HG03280 (cell line): ENCODE measurements around the gene GALK2.
"Not testable (repeated sequence)": the region's sequence is repeated elsewhere in the genome, so short reads cannot be mapped to it uniquely, and the experiment has no call there.

ENCODE experiments used
- ATAC-seq: cut with Tn5 transposase; IDR thresholded peaks from one replicate; pipeline ENCODE4 v1.9.1; 2021; ENCODE audit warnings: mild to moderate bottlenecking, moderate library complexity; ENCODE audit not compliant: unreplicated experiment

The GALK2 gene

GRCh38 chr15:49215768-49216739 is 46.0 kb downstream of the GALK2 start:
- ATAC-seq: peak; percentile 98

- ATAC-seq: no peak
These were observed 53.7 kb downstream of the GALK2 start for GRCh38 chr15:49223536-49224274.

- ATAC-seq: no peak
These were observed 55.7 kb downstream of the GALK2 start for GRCh38 chr15:49225572-49226281.

GRCh38 chr15:49227602-49228001 is 57.6 kb downstream of the GALK2 start:
- ATAC-seq: no peak

GRCh38 chr15:49229922-49230321 is 59.9 kb downstream of the GALK2 start:
- ATAC-seq: no peak

- no peak for ATAC-seq
These were observed 62.3 kb downstream of the GALK2 start for GRCh38 chr15:49232236-49232806.

GRCh38 chr15:49235446-49236124 is 65.5 kb downstream of the GALK2 start:
- ATAC-seq: peak; percentile 84

GRCh38 chr15:49236869-49237268 is 66.8 kb downstream of the GALK2 start:
- ATAC-seq: no peak

GRCh38 chr15:49238342-49238741 is 68.3 kb downstream of the GALK2 start:
- ATAC-seq: no peak

GRCh38 chr15:49239105-49239504 is 69.1 kb downstream of the GALK2 start:
- no peak for ATAC-seq

- no peak for ATAC-seq
These were observed 72.8 kb downstream of the GALK2 start for GRCh38 chr15:49242820-49243219.

- no peak for ATAC-seq
These were observed 77.6 kb downstream of the GALK2 start for GRCh38 chr15:49247556-49248110.

- no peak for ATAC-seq
These were observed 78.2 kb downstream of the GALK2 start for GRCh38 chr15:49248291-49248690.

- ATAC-seq: no peak
These were observed 86.1 kb downstream of the GALK2 start for GRCh38 chr15:49255966-49256759.

GRCh38 chr15:49265117-49265516 is 95.1 kb downstream of the GALK2 start:
- ATAC-seq: not testable (repeated sequence)

- ATAC-seq: no peak
These were observed 95.9 kb downstream of the GALK2 start for GRCh38 chr15:49265911-49266310.

- no peak for ATAC-seq
These were observed 100.7 kb downstream of the GALK2 start for GRCh38 chr15:49270541-49271421.

- ATAC-seq: no peak
These were observed 103.8 kb downstream of the GALK2 start for GRCh38 chr15:49273734-49274318.
